ENCODE data around the gene CCDC89. TPM values are rescaled to one million over a fixed set of nuclear protein-coding genes. Genes with fewer than 3 reads are reported as not detected.

CCDC89 gene
- total and polyA plus RNA-seq, 11 donors = 0.11 to 1.5 (median 0.58) TPM; not detected in 1

DNA sequence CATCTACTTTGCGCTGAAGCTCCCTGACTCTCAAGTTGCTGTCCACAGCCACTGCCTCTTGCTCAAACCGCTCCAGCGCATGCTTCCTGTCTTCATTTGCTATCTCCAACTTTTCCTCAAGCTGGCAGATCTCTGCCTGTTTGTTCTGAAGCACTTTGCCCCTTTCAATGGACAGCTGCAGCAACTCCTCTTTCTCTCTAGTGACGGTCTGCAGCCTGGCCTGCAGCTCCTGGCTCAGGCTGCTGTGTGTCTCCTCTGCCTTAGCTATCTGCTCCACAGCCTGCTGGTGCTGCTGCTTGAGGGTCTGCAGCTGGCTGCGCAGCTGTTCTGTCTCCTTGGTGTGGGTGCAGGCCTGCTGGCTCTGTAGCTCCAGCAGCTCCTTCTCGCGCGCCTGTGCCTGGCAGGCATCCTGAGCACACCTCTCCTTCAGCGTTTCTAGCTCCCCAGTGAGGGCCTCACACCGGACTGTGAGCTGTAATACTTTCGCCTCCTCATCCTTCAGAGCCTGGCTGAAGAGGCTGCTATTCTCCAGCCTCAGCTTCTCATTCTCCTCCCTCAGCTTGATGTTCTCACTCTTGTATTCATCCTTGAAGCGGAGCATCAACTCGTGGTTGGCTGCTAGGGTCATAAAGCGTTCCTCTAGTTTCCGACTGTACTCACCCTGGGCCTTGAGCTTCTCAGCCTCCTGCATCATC is 723 bp downstream of the CCDC89 start:
- WGBS, 4 donors = 57 to 68% (median 61%) methylated on average over 14 to 15 of the region's 15 CpGs
- H3K27ac ChIP-seq = peak overlapping the region in 11 of 12 donors; percentile 42 to 79 (median 66)
- ATAC-seq = peak; percentile 7 to 13 (median 10)
- intact Hi-C loops (cut with DNase I) = no loop called here
- H3K9me3 ChIP-seq = no peaks in the 10 kb centered on the region
- H3K4me3 ChIP-seq = peak overlapping the region in 11 of 12 donors; percentile 2 to 62 (median 50)
- H3K27me3 ChIP-seq = no peaks in the 10 kb centered on the region
- H3K4me1 ChIP-seq = peaks cover 0 to 29% (median 11%) of the 10 kb centered on the region in 12 donors
- H3K36me3 ChIP-seq = peaks cover 0 to 5% (median 0%) of the 10 kb centered on the region in 9 donors
- TF ChIP-seq POLR2A (IDR thresholded peaks at IDR 0.05) = no peak
- TF ChIP-seq, protein P1, sequence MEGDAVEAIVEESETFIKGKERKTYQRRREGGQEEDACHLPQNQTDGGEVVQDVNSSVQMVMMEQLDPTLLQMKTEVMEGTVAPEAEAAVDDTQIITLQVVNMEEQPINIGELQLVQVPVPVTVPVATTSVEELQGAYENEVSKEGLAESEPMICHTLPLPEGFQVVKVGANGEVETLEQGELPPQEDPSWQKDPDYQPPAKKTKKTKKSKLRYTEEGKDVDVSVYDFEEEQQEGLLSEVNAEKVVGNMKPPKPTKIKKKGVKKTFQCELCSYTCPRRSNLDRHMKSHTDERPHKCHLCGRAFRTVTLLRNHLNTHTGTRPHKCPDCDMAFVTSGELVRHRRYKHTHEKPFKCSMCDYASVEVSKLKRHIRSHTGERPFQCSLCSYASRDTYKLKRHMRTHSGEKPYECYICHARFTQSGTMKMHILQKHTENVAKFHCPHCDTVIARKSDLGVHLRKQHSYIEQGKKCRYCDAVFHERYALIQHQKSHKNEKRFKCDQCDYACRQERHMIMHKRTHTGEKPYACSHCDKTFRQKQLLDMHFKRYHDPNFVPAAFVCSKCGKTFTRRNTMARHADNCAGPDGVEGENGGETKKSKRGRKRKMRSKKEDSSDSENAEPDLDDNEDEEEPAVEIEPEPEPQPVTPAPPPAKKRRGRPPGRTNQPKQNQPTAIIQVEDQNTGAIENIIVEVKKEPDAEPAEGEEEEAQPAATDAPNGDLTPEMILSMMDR (IDR thresholded peaks at IDR 0.05) = no peak
- DNase-seq = peak in 4 of 5 donors; percentile 13 to 65 (median 38)

DNA sequence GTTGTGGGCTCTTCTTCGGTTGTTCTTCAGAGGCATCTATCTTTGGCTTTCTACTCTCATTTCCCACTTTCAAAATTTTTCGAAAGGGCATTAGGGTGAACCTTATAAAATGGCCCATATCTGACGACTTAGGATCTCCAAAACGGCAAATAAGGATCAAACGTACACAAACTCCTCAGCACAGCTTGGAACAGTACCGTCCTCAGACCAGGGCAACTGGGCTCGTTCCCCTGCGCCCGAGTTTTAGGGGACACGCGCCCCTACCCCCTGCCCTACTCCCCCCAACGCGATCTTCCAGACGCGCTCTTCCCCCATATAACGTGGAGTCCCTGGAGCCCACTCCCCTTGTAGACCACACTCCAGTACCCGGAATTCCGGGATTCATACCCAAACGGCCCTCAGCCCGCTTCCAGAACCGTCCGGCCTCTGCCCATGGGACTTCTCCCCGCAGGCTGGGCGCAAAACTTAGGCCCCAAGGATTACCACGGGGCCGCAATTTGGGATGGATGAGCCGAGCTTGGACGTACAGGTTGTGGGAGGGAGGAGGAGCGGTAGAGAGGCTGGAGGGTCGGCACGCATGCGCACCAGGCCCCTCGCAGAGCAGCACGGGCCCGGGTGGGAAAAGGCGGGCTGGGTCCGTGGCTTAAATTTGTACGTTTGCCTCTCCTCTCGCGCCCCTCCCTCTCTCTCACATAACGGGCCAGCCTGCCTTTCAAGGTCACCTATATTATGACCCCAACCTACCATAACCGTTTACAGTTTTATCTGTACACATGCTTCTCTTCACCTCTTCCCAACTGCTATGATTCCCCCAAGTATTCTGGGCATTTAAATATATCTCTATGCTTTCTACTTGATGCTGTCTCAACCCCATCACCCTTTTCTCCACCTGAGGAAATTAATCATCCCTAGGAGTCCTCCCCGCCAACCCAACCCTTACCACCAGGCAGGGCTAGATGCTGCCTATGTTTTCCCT is 3.4 kb downstream of the CCDC89 start:
- Histone ChIP-seq H3K36me3 (no peaks in the 10 kb centered on the region), H3K27me3 (no peaks in the 10 kb centered on the region), H3K9me3 (no peaks in the 10 kb centered on the region), H3K4me3 (peak overlapping the region; percentile 36 to 83 (median 60)), H3K4me1 (peaks cover 0 to 29% (median 11%) of the 10 kb centered on the region in 12 donors), H3K27ac (peak overlapping the region in 6 of 12 donors; percentile 28 to 63 (median 39))
- TF ChIP-seq POLR2A (IDR thresholded peaks at IDR 0.05) = no peak
- TF ChIP-seq, protein P1 (IDR thresholded peaks at IDR 0.05) = no peak
- peak; percentile 69 to 86 (median 78) for DNase-seq
- peak; percentile 43 to 73 (median 64) for ATAC-seq
- 17 to 51% (median 38%) methylated on average over 42 to 43 of the region's 43 CpGs for WGBS, 4 donors
- intact Hi-C loops (cut with DNase I) = no loop called here

DNA sequence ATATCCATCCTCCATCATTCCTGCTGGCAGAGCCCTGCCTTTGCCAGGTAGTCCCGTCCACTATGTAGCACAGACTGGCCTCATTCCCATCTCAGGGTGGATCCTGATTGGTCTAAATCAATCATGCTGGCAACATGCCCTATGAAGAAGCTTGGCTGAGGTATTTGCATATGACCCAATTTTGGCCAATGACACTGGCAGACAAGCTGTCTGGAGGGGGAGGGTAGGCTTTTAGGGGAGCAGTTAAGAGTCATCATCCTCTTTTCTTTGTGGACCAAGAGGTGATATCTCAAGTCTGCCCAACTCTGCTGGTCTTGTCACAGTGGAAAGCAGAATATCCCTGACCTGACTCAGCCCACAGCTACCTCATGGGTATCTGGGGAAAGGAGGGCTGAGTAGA is 5.1 kb downstream of the CCDC89 start:
- no peaks in the 10 kb centered on the region for H3K36me3 ChIP-seq
- TF ChIP-seq, protein P1 (IDR thresholded peaks at IDR 0.05) = no peak
- no peak for TF ChIP-seq POLR2A (IDR thresholded peaks at IDR 0.05)
- no peak overlapping the region for H3K4me3 ChIP-seq
- DNase-seq (no peak), ATAC-seq (no peak)
- no peak overlapping the region for H3K27ac ChIP-seq
- WGBS, 4 donors = 67 to 91% (median 79%) methylated on average over 1 of the region's 1 CpG
- no peaks in the 10 kb centered on the region for H3K9me3 ChIP-seq
- no peaks in the 10 kb centered on the region for H3K27me3 ChIP-seq
- intact Hi-C loops (cut with DNase I) = no loop called here
- H3K4me1 ChIP-seq = peaks cover 0 to 23% (median 6%) of the 10 kb centered on the region in 12 donors

DNA sequence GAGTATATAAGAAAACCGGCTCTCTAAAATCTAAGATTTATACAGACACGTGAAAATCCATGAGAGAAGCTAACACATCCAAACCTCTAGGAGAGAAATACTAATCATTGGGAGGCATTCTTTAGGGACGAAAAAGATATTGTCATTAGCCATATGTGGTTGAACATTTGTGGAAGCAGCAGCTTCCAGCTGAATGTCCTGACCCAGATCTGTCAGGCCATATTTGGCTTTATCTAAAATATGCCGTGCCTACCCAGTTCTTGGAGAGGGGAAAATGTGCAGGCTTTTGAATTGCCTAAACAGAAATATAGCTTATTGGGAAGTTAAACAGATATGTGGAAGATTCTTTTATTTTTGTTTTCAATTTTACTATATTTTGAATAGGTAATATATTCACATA is 6.4 kb downstream of the CCDC89 start:
- intact Hi-C loops (cut with DNase I) = no loop called here
- 63 to 75% (median 67%) methylated on average over 4 of the region's 4 CpGs for WGBS, 4 donors
- Histone ChIP-seq H3K4me3 (no peak overlapping the region), H3K27me3 (no peaks in the 10 kb centered on the region), H3K36me3 (no peaks in the 10 kb centered on the region), H3K27ac (no peak overlapping the region), H3K9me3 (no peaks in the 10 kb centered on the region), H3K4me1 (peaks cover 0 to 14% (median 1%) of the 10 kb centered on the region in 12 donors)
- DNase-seq = no peak
- ATAC-seq = no peak
- TF ChIP-seq, protein P1 (IDR thresholded peaks at IDR 0.05) = no peak

Data from heart left ventricle (tissue), 16 donors.